ENCODE data around the gene TMOD4. TPM values are rescaled to one million over a fixed set of nuclear protein-coding genes. Genes with fewer than 3 reads are reported as not detected.

TMOD4 gene
- total and polyA plus RNA-seq, 2 of the 13 experiments (the other 11 are each of a cell fraction or from before 2014, with no cell fraction given) = 0.66 TPM; not detected in 1

- H3K27ac ChIP-seq (ENCODE audit: extremely low read length, insufficient read depth, low read length) = no peak overlapping the region
- no peaks in the 10 kb centered on the region for H3K36me3 ChIP-seq (replicated peaks in 1 of 2; ENCODE audit: control insufficient read depth in 1 of 2, insufficient read depth in 2 of 2, low read length in 2 of 2)
- H3K4me2 ChIP-seq (ENCODE audit: low read depth, low read length) = no peak overlapping the region
- FAIRE-seq (no peak), DNase-seq (ENCODE audit: low spot score) (no peak), ATAC-seq (no peak)
- H3K4me1 ChIP-seq (ENCODE audit: insufficient read depth, low read length) = no peaks in the 10 kb centered on the region
- H3K9ac ChIP-seq (ENCODE audit: insufficient read depth, low read depth, low read length) = no peak overlapping the region
- no TSS peak for BruUV-seq (replicated peaks)
- H2AFZ ChIP-seq (ENCODE audit: low read length) = no peak overlapping the region
- 89% methylated on average over 7 of the region's 7 CpGs for WGBS (ENCODE audit: low lambda C conversion rate)
- H3K79me2 ChIP-seq (ENCODE audit: insufficient read depth, low read length) = no peaks in the 10 kb centered on the region
- in situ Hi-C loops (cut with HindIII; ENCODE audit: extremely low pct_ligation_motif_present, low pct_unique_long_range_greater_than_20kb) (no loop called here), intact Hi-C loops (cut with micrococcal nuclease; ENCODE audit: unreplicated experiment) (no loop called here)
- H4K20me1 ChIP-seq (ENCODE audit: insufficient read depth, low read length) = no peaks in the 10 kb centered on the region
- no peak overlapping the region for H3K4me3 ChIP-seq (replicated peaks in 1 of 3; ENCODE audit: insufficient read depth in 1 of 3, low read depth in 2 of 3, low read length in 3 of 3)
- TF ChIP-seq ZNF549 (CRISPR knock-in tag; IDR thresholded peaks at IDR 0.05) = no peak
- no peak for TF ChIP-seq ZNF562 (CRISPR knock-in tag; IDR thresholded peaks at IDR 0.05; ENCODE audit: borderline replicate concordance)
- no peak for TF ChIP-seq SPEN (CRISPR knock-in tag; IDR thresholded peaks at IDR 0.05; ENCODE audit: low read depth)
- TF ChIP-seq ZNF577 (CRISPR knock-in tag; IDR thresholded peaks at IDR 0.05; ENCODE audit: borderline replicate concordance, low read depth) = no peak
- TF ChIP-seq DDIT3 (CRISPR knock-in tag; IDR thresholded peaks at IDR 0.05) = no peak
- TF ChIP-seq, protein P1, sequence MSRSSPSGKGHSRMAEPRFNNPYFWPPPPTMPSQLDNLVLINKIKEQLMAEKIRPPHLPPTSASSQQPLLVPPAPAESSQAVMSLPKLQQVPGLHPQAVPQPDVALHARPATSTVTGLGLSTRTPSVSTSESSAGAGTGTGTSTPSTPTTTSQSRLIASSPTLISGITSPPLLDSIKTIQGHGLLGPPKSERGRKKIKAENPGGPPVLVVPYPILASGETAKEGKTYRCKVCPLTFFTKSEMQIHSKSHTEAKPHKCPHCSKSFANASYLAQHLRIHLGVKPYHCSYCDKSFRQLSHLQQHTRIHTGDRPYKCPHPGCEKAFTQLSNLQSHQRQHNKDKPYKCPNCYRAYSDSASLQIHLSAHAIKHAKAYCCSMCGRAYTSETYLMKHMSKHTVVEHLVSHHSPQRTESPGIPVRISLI (CRISPR knock-in tag; IDR thresholded peaks at IDR 0.05; ENCODE audit: borderline replicate concordance) = no peak
- no peak for TF ChIP-seq ZNF572 (CRISPR knock-in tag; IDR thresholded peaks at IDR 0.05)
- TF ChIP-seq ZSCAN5A (CRISPR knock-in tag; IDR thresholded peaks at IDR 0.05; ENCODE audit: borderline replicate concordance) = no peak
- no peak for TF ChIP-seq PRDM4 (CRISPR knock-in tag; IDR thresholded peaks at IDR 0.05; ENCODE audit: borderline replicate concordance)
- no peak for TF ChIP-seq NR2F1 (CRISPR knock-in tag; IDR thresholded peaks at IDR 0.05)
- no peak for TF ChIP-seq JUND (CRISPR knock-in tag; IDR thresholded peaks at IDR 0.05)
- TF ChIP-seq RXRA (CRISPR knock-in tag; IDR thresholded peaks at IDR 0.05) = no peak
- TF ChIP-seq ZNF441 (CRISPR knock-in tag; IDR thresholded peaks at IDR 0.05; ENCODE audit: borderline replicate concordance) = no peak
- CTCF ChIA-PET (ENCODE audit: low intra/inter-chr PET ratio, low total read pairs) = no interaction called here
- no peaks in the 10 kb centered on the region for H3K9me3 ChIP-seq (ENCODE audit: low read length)
- POLR2A ChIA-PET = no interaction called here
- H3K27me3 ChIP-seq (ENCODE audit: control insufficient read depth in 1 of 2, insufficient read depth in 2 of 2, low read length in 2 of 2) = no peaks in the 10 kb centered on the region
Observed at GRCh38 chr1:151134991-151135390, 40.8 kb downstream of the TMOD4 start.

Measured in HepG2 (cell line).